Activated B cell treated with CpG ODN at 0.5 μM for 24 hours (primary cell): ENCODE measurements around the gene NOM1. TPM values are rescaled to one million over a fixed set of nuclear protein-coding genes. Genes with fewer than 3 reads are reported as not detected.

Experiments
- ATAC-seq: fragments of 200-7000 bp; cut with Tn5 transposase; one replicate; pipeline ENCODE4 v1.10.0; 2021; ENCODE audit warnings: low read depth, mild to moderate bottlenecking, moderate library complexity
- CTCF ChIA-PET: fragments of 350-600 bp; sonication (Branson Sonifier 250); formaldehyde crosslinking; loops from one replicate; lab custom pipeline; 2021; ENCODE audit warnings: antibody characterized with exemption; lab: Charles Lee
- POLR2A ChIA-PET: fragments of 350-600 bp; sonication (Branson Sonifier 250); formaldehyde crosslinking; loops from one replicate; lab custom pipeline; 2021; ENCODE audit warnings: antibody characterized with exemption; lab: Charles Lee
- DNase-seq: peaks from one replicate; pipeline ENCODE4 v3.0.0; 2022
- H3K27ac Mint-ChIP-seq: one replicate; pipeline ENCODE4 v1.8.0; 2020; ENCODE audit warnings: mixed read lengths
- H3K27me3 Mint-ChIP-seq: one replicate; pipeline ENCODE4 v1.8.0; 2021; ENCODE audit warnings: mixed read lengths
- H3K36me3 Mint-ChIP-seq: one replicate; pipeline ENCODE4 v1.8.0; 2021; ENCODE audit warnings: low read depth, mixed read lengths
- H3K4me1 Mint-ChIP-seq: one replicate; pipeline ENCODE4 v1.8.0; 2021; ENCODE audit warnings: mixed read lengths
- H3K4me3 Mint-ChIP-seq: one replicate; pipeline ENCODE4 v1.8.0; 2020; ENCODE audit warnings: mild to moderate bottlenecking, mixed read lengths
- H3K9me3 Mint-ChIP-seq: one replicate; pipeline ENCODE4 v1.8.0; 2020; ENCODE audit warnings: mixed read lengths
- CTCF ChIP-seq: fragments of 200-600 bp; IDR thresholded peaks from one replicate; pipeline ENCODE4 v1.8.0; 2022; ENCODE audit warnings: antibody characterized with exemption, mild to moderate bottlenecking
- intact Hi-C: fragments of 100-400 bp; cut with micrococcal nuclease; formaldehyde crosslinking; loops from one replicate; pipeline ENCODE4 v1.15.1; 2024
- total RNA-seq: library from RNA; stranded (reverse); gene quantifications from 2 replicates; pipeline ENCODE4 v1.2.3, GENCODE V29; 2022

The NOM1 gene
- total RNA-seq, 1 donor from 2014 or later, result 39.1 TPM

DNA sequence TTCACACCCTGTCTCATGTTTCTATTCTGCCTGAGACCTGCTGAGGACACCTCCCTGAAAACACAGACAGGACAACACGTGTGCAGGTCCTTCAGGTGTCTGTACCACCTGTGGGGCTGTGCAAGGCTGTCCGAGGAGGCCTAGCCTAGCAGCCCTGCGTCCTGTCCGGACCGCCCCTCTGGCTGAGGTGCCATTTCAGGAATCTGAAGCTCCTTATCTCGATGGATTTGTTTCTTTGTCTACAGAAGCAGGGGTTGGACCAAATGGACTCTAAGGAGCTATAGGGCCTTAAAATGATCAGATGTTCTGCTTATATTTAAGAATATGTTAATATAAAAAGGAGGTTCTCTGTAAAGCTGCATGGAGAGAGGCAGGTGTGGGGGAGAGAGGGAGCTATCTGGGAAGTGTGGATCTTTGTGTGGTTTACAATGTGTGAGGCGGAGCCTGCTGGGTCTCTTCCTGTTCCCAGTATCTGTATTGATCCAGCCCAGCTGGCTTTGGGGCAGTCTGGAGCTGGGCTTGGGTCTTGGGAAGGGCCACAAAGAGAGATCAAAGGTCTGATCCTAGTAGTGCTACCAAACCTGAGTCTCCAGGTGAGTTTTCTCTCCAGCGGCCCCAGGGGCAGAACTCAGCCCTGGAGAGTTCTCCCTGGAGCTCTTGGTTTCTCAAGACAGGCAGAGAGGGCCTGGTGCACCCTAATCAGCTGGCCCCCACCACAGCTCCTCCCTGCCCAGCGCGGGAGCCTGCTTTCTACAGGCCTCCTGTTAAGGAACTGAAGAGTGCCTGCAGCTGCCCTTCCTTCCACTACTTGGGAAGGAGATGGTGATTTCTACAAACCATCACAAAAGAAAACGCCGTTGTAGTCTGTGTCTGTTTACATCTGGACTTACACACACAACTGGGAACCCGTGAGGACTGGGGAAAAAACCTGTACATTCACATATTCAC lies 64.4 kb downstream of the NOM1 start:
- Mint-ChIP-seq H3K27ac (no peak overlapping the region), H3K4me1 (peaks cover 27% of the 10 kb centered on the region), H3K27me3 (peaks cover 61% of the 10 kb centered on the region), H3K9me3 (no peaks in the 10 kb centered on the region), H3K4me3 (no peak overlapping the region), H3K36me3 (no peaks in the 10 kb centered on the region)
- DNase-seq, result no peak
- ATAC-seq, result no peak
- no peak for TF ChIP-seq CTCF
- POLR2A ChIA-PET, result no interaction called here
- CTCF ChIA-PET, result no interaction called here
- intact Hi-C loops, result no loop called here

DNA sequence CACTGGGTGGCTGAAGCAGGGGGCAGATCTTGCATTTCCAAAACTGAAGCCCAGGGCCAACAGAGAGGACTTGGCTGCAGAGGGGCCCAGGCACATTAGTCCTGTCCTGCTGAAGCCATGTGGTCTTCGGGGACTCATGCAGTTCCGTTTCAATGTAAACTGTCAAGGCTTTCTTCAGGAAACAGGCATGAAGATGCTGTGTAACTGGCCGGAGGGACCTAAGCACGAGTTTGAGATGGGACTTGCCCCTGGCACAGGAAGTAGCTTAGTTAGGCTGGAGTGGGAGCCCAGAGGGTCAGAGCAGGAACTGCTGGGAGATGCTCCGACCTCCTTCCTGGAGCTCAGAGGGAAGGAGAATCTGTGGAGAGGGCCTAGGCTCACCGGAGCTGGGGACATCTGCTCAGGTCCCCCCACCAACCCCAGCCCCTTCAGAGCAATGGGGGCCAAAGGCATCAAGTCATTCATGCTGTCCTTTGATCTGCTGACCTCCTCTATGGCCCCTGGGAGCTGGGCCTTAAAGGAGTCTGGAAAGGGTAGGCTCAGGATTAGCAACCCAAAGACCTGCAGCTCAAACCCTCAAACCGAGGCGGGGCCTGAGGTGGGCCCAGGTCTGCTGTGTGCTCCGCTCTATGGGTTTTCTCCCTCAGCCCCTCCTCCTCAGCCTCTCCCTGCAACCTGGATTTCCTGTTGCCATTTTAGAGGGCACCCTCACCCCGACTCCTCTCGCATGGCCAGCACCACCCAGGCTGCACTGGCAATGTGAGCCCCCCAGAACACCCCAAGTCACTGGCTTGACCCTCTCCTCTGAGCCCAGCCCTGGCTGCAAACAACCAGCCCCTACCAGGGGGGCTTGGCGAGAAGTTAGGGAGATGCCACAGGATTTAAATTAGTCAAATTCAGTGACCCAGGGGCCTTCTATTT lies 65.4 kb downstream of the NOM1 start:
- POLR2A ChIA-PET, result no interaction called here
- Mint-ChIP-seq H3K9me3 (no peaks in the 10 kb centered on the region), H3K4me1 (peaks cover 24% of the 10 kb centered on the region), H3K27ac (no peak overlapping the region), H3K36me3 (no peaks in the 10 kb centered on the region), H3K4me3 (no peak overlapping the region), H3K27me3 (peaks cover 60% of the 10 kb centered on the region)
- DNase-seq, result no peak
- intact Hi-C loops, result no loop called here
- CTCF ChIA-PET, result no interaction called here
- no peak for TF ChIP-seq CTCF
- ATAC-seq, result no peak

DNA sequence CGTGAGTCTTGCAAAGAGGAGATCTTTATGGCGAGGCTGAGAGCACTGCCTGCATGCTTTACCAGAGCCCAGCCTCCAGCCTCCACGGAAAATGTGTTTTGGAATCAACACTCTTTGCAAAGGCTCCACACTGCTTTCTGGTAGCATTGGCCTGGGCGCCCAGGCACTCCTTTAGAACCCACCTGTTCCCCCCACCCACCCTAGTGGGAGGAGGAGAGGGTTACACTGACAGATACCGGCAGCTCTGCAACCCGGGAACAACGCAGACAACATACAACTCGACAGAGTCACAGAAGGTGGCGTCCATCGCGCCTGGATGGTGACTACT lies 66.5 kb downstream of the NOM1 start:
- Mint-ChIP-seq H3K27me3 (peaks cover 64% of the 10 kb centered on the region), H3K4me1 (peaks cover 23% of the 10 kb centered on the region), H3K27ac (no peak overlapping the region), H3K4me3 (no peak overlapping the region), H3K36me3 (no peaks in the 10 kb centered on the region), H3K9me3 (no peaks in the 10 kb centered on the region)
- ATAC-seq, result no peak
- TF ChIP-seq CTCF, result no peak
- ChIA-PET CTCF (no interaction called here), POLR2A (no interaction called here)
- intact Hi-C loops, result no loop called here
- DNase-seq, result no peak

GRCh38 chr7:157016352-157017041 lies 67.0 kb downstream of the NOM1 start:
- ChIA-PET POLR2A (no interaction called here), CTCF (no interaction called here)
- DNase-seq, result no peak
- intact Hi-C loops, result no loop called here
- H3K4me1 Mint-ChIP-seq, result peaks cover 18% of the 10 kb centered on the region
- TF ChIP-seq CTCF, result no peak
- peaks cover 60% of the 10 kb centered on the region for H3K27me3 Mint-ChIP-seq
- no peak for ATAC-seq
- no peak overlapping the region for H3K4me3 Mint-ChIP-seq
- no peak overlapping the region for H3K27ac Mint-ChIP-seq
- no peaks in the 10 kb centered on the region for H3K36me3 Mint-ChIP-seq
- H3K9me3 Mint-ChIP-seq, result no peaks in the 10 kb centered on the region
